ENCODE data around the gene TNS3.

The TNS3 gene

DNA sequence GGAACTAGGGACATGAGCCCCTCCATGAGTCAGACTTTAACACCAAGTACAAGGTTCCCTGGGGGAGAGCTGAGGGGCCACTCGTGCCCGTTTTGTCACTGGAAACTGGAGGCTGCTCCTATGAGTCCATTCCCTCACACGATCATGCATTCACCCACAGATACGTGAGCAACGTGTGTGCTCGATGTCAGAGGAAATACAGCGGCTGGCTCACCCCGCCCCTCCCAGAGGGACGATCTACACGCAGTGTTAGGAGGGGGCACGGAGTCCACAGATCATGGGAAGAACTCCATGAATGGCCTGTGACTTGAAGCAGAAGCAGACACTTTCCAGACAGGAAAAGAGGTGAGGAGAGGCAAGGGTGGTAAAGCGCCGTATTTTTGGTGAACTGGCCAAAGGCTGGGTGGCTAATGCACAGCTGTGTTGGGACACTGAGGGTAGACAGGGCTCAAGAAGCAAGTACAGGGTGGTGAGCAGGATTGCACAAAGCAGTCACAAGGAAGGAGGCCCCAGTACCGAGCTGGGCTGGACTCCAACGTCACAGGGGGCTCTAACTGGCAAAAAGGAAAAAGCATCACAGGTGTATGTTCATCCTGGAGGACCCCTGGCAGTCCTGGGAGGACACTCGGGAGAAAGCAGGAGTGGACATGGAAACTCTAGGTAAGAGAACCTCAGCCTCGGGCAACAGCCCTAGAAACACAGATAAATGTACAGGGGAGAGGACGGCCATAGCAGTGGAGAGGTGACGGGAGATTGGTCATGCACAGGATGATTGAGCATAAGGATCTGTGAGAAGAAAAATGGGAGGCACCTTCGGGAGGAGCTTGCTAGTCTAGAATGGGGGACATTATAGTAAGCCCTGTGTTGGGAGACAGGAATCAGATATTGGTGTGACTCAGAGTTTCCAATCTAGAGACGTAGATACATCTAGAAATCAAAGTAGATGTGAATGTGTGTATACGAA, 41.2 kb downstream of the TNS3 start:
- DNase-seq (ENCODE audit: low read depth), result no peak

- no peak for DNase-seq (ENCODE audit: low read depth)
Measured at GRCh38 chr7:47540053-47540386, 41.9 kb downstream of the TNS3 start.

DNA sequence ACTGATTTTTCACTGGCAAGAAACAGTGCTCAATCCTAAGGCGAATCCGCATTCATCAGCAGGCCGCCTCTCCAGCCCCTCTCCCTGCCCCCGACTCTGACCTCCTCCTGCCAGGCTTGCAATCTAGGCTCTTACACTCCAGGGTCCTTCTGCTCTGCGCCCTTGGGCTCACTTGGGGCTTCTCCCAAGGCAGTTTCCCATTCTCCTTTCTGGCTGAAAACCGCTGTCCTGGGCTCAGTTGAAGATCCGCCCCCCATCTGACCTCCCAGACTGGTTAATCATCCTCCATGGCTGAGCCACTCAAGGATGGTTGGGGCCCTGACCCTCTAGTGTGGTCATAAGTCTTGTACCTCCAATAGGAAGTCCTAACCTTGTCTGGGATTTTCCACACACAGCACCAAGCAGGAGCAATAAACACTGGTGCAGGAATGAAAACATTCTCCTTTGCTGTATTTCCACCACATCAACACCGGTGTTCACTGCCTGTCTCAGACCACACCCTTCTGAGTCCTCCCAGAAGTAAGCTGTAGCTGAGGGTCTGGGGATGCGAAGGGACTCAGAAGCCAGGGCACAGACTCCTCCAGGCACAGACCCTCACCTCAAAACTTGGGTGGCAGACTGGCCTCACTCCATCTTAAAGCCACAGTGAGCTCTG, 42.4 kb downstream of the TNS3 start:
- no peak for DNase-seq (ENCODE audit: low read depth)

DNA sequence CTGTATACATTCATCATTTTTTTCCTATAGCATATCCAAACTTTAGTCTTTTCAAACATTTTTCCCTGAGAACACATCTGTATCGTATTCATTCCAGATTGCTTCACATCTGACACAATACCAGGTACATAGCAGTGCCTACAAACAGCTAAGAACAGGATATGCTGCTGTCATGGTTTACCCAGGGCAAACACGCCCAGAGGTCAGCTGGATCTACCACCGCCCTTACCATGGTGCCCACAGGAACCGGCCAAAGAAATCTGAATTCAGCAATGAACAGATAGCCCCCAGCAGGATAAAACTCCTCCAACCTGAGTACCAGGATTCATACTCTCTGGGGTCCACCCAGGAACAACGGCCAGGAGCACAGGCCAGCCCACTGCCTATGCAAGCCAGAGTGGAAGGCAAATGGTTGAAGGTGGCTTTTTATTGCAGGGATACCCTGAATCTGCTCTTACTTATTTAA, 43.0 kb downstream of the TNS3 start:
- no peak for DNase-seq (ENCODE audit: low read depth)

GRCh38 chr7:47537716-47538675, 43.9 kb downstream of the TNS3 start:
- DNase-seq (ENCODE audit: low read depth), result no peak

DNA sequence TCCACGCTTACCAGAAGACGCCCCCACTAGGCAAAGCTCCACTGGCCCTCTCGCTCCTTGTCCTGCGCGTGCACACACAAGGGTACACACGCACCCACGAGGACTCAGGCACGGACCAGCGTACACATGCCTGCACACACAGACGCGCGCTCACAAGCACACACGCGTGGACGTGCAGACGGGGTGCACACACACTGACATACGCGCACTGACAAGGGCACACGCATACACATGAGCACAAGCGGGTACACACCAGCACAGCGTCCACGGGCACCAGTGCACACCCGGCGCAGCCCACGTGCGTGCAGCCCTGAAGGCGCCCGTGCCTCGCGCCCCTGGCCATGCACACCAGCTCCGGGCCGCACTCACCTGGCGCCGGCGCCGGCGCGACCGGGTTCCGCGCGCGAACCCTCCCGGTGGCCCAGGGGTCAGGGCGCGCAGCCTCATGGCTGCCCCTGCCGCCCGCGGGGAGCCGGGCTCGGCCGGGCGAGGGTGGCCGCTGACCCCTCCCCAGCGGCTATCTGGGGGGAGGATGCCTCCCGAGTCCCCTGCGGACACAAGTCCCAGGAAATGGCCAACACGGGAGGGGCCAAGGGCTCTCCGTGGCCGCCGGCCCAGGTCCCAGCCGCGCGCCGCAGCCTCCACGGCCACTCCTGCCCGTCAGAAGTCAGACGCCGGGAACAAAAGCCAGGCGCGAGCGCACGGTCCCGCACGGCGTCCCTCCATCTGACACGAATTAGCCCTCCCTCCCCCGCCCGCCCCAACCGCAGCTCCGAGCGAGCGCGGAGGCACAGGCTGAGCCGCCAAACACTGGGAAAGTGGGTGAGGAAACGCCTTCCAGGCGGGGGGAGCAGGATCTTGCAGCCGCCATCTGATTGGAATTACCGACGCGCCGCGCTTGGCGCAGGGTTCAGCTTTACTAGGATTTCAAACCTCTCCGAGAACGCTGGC, 45.0 kb downstream of the TNS3 start:
- peak; percentile 53 for DNase-seq (ENCODE audit: low read depth)

- no peak for DNase-seq (ENCODE audit: low read depth)
Measured at GRCh38 chr7:47535704-47536628, 45.9 kb downstream of the TNS3 start.

- no peak for DNase-seq (ENCODE audit: low read depth)
Measured at GRCh38 chr7:47535035-47535703, 46.7 kb downstream of the TNS3 start.

DNA sequence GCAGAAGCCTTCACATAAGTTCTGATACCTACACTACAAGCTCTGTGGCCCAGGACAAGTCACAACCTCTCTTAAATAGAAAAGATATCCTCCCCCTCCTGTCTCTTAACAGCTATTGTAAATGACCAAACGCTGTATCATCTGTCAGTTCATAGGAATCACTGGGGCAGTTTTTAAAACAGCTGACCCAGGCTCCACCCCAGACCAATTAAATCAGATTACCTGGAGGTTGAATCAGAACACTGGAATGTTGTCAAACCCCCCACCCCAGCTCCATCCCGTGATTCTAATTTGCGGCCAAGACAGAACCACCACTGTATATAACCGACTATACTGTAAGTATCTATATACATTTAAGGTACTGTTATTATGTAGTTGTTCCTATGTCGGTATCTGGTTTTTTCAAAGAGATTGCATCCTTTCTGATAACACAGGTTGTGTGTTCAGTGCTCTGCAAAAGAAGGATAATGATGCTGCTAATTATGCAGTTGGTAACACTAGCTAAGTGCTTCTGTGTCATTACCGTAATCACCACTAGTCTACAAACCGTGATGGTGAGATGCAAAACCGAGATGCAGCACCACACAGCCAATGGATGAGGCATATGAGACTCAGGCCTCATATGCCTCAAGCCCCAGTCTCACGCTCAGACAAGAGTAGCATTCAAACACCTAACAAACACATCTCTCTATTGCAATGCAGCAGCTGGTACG, 47.4 kb downstream of the TNS3 start:
- DNase-seq (ENCODE audit: low read depth), result no peak

GRCh38 chr7:47531584-47532492, 50.1 kb downstream of the TNS3 start:
- DNase-seq (ENCODE audit: low read depth), result no peak

GRCh38 chr7:47529826-47530555, 51.9 kb downstream of the TNS3 start:
- no peak for DNase-seq (ENCODE audit: low read depth)

GRCh38 chr7:47529405-47529804, 52.5 kb downstream of the TNS3 start:
- DNase-seq (ENCODE audit: low read depth), result no peak

GRCh38 chr7:47528471-47528870, 53.4 kb downstream of the TNS3 start:
- no peak for DNase-seq (ENCODE audit: low read depth)

GRCh38 chr7:47526466-47526865, 55.4 kb downstream of the TNS3 start:
- no peak for DNase-seq (ENCODE audit: low read depth)

GRCh38 chr7:47525066-47525623, 56.8 kb downstream of the TNS3 start:
- no peak for DNase-seq (ENCODE audit: low read depth)

DNA sequence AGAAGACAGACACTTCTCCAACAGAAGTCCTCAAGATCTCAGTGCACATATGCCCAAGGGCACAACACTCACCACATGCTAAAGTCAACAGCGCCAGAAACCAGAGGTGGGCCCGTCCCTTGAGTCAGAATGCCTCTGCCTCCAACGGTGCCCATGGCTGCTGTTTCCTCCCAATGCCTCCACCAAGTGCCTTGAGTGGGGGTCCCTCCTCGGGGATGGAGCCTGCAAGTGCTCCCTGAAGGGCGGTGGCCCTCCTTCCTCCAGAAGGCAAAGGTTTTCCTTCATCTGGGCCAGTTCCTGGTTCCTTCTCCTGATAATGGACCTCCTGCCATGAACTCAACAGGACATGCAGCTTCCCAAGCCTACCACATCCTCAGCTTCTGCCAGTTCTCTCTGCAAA, 58.5 kb downstream of the TNS3 start:
- DNase-seq (ENCODE audit: low read depth), result no peak

Measured in GM04503 (cell line).